IMR-90 (cell line): Measurements from ENCODE around the gene WDR74. TPM values are rescaled to one million over a fixed set of nuclear protein-coding genes. Genes with fewer than 3 reads are reported as not detected.

ENCODE experiments used
- ATAC-seq: fragments of 200-7000 bp; cut with Tn5 transposase; 2 replicates; pipeline ENCODE4 v1.9.1; 2020; ENCODE audit warnings: low read depth, mild to moderate bottlenecking, moderate library complexity
- BruUV-seq: library from RNA; stranded (reverse); fragments of 400-500 nt; replicated peaks from 2 replicates; lab custom pipeline; 2021; lab: Mats Ljungman, UMichigan
- CTCF ChIA-PET: fragments of 300-600 bp; formaldehyde crosslinking; extraction: SDS; loops from one replicate; lab custom pipeline; 2021; ENCODE audit warnings: antibody characterized with exemption; lab: Yijun Ruan, JAX
- POLR2A ChIA-PET: fragments of 300-600 bp; sonication (Branson Sonifier 250); formaldehyde crosslinking; loops from one replicate; lab custom pipeline; 2022; ENCODE audit warnings: antibody characterized with exemption; ENCODE audit not compliant: unreplicated experiment; lab: Charles Lee
- DNase-seq: peaks from one replicate; pipeline ENCODE4 v3.0.0; 2013
- H2AFZ ChIP-seq: replicated peaks from 2 replicates; pipeline ENCODE3; 2013; ENCODE audit warnings: low read length, mild to moderate bottlenecking; ENCODE audit not compliant: poor library complexity
- H2AK5ac ChIP-seq: 2 replicates; pipeline ENCODE4 v1.6.1; 2013; ENCODE audit warnings: low read depth, low read length, inconsistent platforms
- H2AK9ac ChIP-seq: replicated peaks from 2 replicates; pipeline ENCODE3; 2013; ENCODE audit warnings: mild to moderate bottlenecking, low read depth, low read length, moderate library complexity; ENCODE audit not compliant: poor library complexity
- H2BK120ac ChIP-seq: 2 replicates; pipeline ENCODE4 v1.6.1; 2013; ENCODE audit warnings: low read depth, low read length, inconsistent platforms
- H2BK15ac ChIP-seq: 3 replicates; pipeline ENCODE4 v1.6.1; 2013; ENCODE audit warnings: low read depth, low read length, inconsistent platforms
- H2BK20ac ChIP-seq: 2 replicates; pipeline ENCODE4 v1.6.1; 2013; ENCODE audit warnings: low read depth, mild to moderate bottlenecking, inconsistent platforms, low read length, moderate library complexity
- H2BK5ac ChIP-seq: 2 replicates; pipeline ENCODE4 v1.6.1; 2013; ENCODE audit warnings: mild to moderate bottlenecking, low read depth, low read length, inconsistent platforms; ENCODE audit not compliant: poor library complexity, severe bottlenecking
- H3K14ac ChIP-seq: replicated peaks from 2 replicates; pipeline ENCODE4 v1.6.1; 2013; ENCODE audit warnings: low read depth, low read length, inconsistent platforms
- H3K18ac ChIP-seq: 2 replicates; pipeline ENCODE4 v1.6.1; 2013; ENCODE audit warnings: low read depth, low read length, control low read depth
- H3K23ac ChIP-seq: 2 replicates; pipeline ENCODE4 v1.6.1; 2013; ENCODE audit warnings: low read depth, low read length, inconsistent platforms
- H3K27ac ChIP-seq: 2 replicates; pipeline ENCODE4 v1.5.1; 2013; ENCODE audit warnings: mild to moderate bottlenecking, control low read depth, low read length; ENCODE audit not compliant: insufficient read depth
- H3K27me3 ChIP-seq: 2 replicates; pipeline ENCODE4 v1.6.1; 2013; ENCODE audit warnings: low read length; ENCODE audit not compliant: control insufficient read depth, insufficient read depth
- H3K36me3 ChIP-seq: 2 replicates; pipeline ENCODE4 v1.6.1; 2013; ENCODE audit warnings: low read length, mixed read lengths; ENCODE audit not compliant: control insufficient read depth, insufficient read depth
- H3K4ac ChIP-seq: 2 replicates; pipeline ENCODE4 v1.6.1; 2013; ENCODE audit warnings: low read depth, low read length, inconsistent platforms
- H3K4me1 ChIP-seq: 2 replicates; pipeline ENCODE4 v1.6.1; 2013; ENCODE audit warnings: low read length, mixed read lengths; ENCODE audit not compliant: control insufficient read depth, insufficient read depth
- H3K4me2 ChIP-seq: 2 replicates; pipeline ENCODE4 v1.6.1; 2013; ENCODE audit warnings: low read depth, mild to moderate bottlenecking, control low read depth, low read length, moderate library complexity
- H3K4me3 ChIP-seq: 2 replicates; pipeline ENCODE4 v1.5.1; 2013; ENCODE audit warnings: low read depth, mild to moderate bottlenecking, control low read depth, low read length, moderate library complexity; ENCODE audit not compliant: insufficient read depth
- H3K56ac ChIP-seq: 2 replicates; pipeline ENCODE4 v1.6.1; 2013; ENCODE audit warnings: low read length, inconsistent platforms; ENCODE audit not compliant: insufficient read depth; ENCODE audit errors: extremely low read depth
- H3K79me1 ChIP-seq, 2 experiments: 2 replicates each; pipeline ENCODE4 v1.6.1; 2013; ENCODE audit warnings: low read length in 2 of 2, inconsistent platforms in 1 of 2, low read depth in 1 of 2
- H3K9ac ChIP-seq: 2 replicates; pipeline ENCODE4 v1.6.1; 2013; ENCODE audit warnings: low read depth, low read length, control low read depth
- H3K9me1 ChIP-seq: 2 replicates; pipeline ENCODE4 v1.6.1; 2013; ENCODE audit warnings: low read length, inconsistent platforms; ENCODE audit not compliant: insufficient read depth
- H3K9me3 ChIP-seq: 2 replicates; pipeline ENCODE4 v1.6.1; 2013; ENCODE audit warnings: low read length; ENCODE audit not compliant: control insufficient read depth, insufficient read depth
- H4K20me1 ChIP-seq: 2 replicates; pipeline ENCODE4 v1.6.1; 2013; ENCODE audit warnings: low read length, inconsistent platforms; ENCODE audit not compliant: insufficient read depth
- H4K5ac ChIP-seq: 2 replicates; pipeline ENCODE4 v1.6.1; 2013; ENCODE audit warnings: mild to moderate bottlenecking, low read depth, low read length, control low read depth
- H4K8ac ChIP-seq, 2 experiments: 2 replicates each; pipeline ENCODE4 v1.6.1; 2013; ENCODE audit warnings: low read depth in 2 of 2, low read length in 2 of 2, control low read depth in 1 of 2, inconsistent platforms in 1 of 2
- H4K91ac ChIP-seq: 2 replicates; pipeline ENCODE4 v1.6.1; 2013; ENCODE audit warnings: low read depth, low read length, inconsistent platforms; ENCODE audit not compliant: insufficient read depth
- CHD1 ChIP-seq: IDR thresholded peaks from 2 replicates; pipeline ENCODE4 v1.6.1; 2012; ENCODE audit warnings: low read depth, low read length, improper control_type of control experiment
- FOS ChIP-seq: fragments of 150-350 bp; IDR thresholded peaks from 2 replicates; pipeline ENCODE4 v1.6.1; 2016; ENCODE audit warnings: low read depth, low read length
- MAFK ChIP-seq: IDR thresholded peaks from 2 replicates; pipeline ENCODE4 v1.6.1; 2012; ENCODE audit warnings: low read depth, low read length, improper control_type of control experiment
- MAZ ChIP-seq: IDR thresholded peaks from 2 replicates; pipeline ENCODE4 v1.6.1; 2012; ENCODE audit warnings: low read depth, mild to moderate bottlenecking, low read length, improper control_type of control experiment, moderate library complexity, borderline replicate concordance
- MXI1 ChIP-seq: IDR thresholded peaks from 2 replicates; pipeline ENCODE4 v1.6.1; 2012; ENCODE audit warnings: low read depth, mild to moderate bottlenecking, low read length, moderate library complexity, borderline replicate concordance
- NFE2L2 ChIP-seq: fragments of 150-350 bp; IDR thresholded peaks from 2 replicates; pipeline ENCODE4 v1.6.1; 2016; ENCODE audit warnings: low read depth, mild to moderate bottlenecking, low read length
- POLR2A ChIP-seq: IDR thresholded peaks from 2 replicates; pipeline ENCODE4 v1.6.1; 2012; ENCODE audit warnings: mild to moderate bottlenecking, low read depth, low read length
- RAD21 ChIP-seq: IDR thresholded peaks from 2 replicates; pipeline ENCODE4 v1.6.1; 2012; ENCODE audit warnings: low read length, improper control_type of control experiment
- RFX5 ChIP-seq: IDR thresholded peaks from 2 replicates; pipeline ENCODE4 v1.8.0; 2012; ENCODE audit warnings: low read depth, mild to moderate bottlenecking, low read length, moderate library complexity
- SMC3 ChIP-seq: fragments of 150-350 bp; IDR thresholded peaks from 2 replicates; pipeline ENCODE4 v1.6.1; 2016; ENCODE audit warnings: low read depth, mild to moderate bottlenecking, antibody characterized with exemption, low read length, moderate library complexity
- WGBS, 2 experiments: methylation state at CpG; one replicate each; pipeline versions ENCODE4 v1.1.5 to v1.1.7; 2013; ENCODE audit warnings: missing lambda C conversion rate in 2 of 2; ENCODE audit not compliant: insufficient read length in 1 of 2; ENCODE audit errors: extremely low coverage in 2 of 2; 5-methylcytosine and 5-hydroxymethylcytosine counted together
- dilution Hi-C: fragments of 300-500 bp; cut with HindIII; formaldehyde crosslinking; loops from one replicate; pipeline ENCODE4 v1.14.3; 2018; ENCODE audit warnings: low sequenced_read_pairs; ENCODE audit not compliant: unreplicated experiment
- in situ Hi-C: fragments of 300-500 bp; cut with MboI; formaldehyde crosslinking; loops from 3 replicates; pipeline ENCODE4 v1.14.3; 2019; ENCODE audit warnings: low sequenced_read_pairs, inconsistent platforms, mixed read lengths
- intact Hi-C: fragments of 100-400 bp; cut with micrococcal nuclease; formaldehyde crosslinking; loops from 2 replicates; pipeline ENCODE4 v1.10.0; 2022
- polyA plus RNA-seq, 3 experiments: library from polyadenylated mRNA; depleted of rRNA; stranded (reverse); fragments of >200 nt; gene quantifications; 2 replicates each; pipeline ENCODE4 v1.2.3, GENCODE V29; 2012; ENCODE audit warnings: low replicate concordance in 1 of 3
- total RNA-seq: library from RNA; depleted of rRNA; stranded (reverse); fragments of >200 nt; gene quantifications from 2 replicates; pipeline ENCODE4 v1.2.3, GENCODE V29; 2012
- TF ChIP-seq, protein P1 (sequence below): conservative IDR thresholded peaks from 2 replicates; pipeline ENCODE4 v1.5.1; 2012; ENCODE audit warnings: mild to moderate bottlenecking, low read depth, low read length, improper control_type of control experiment
- TF ChIP-seq, protein P2 (sequence below): fragments of 150-350 bp; IDR thresholded peaks from 2 replicates; pipeline ENCODE4 v1.6.1; 2017; ENCODE audit warnings: mild to moderate bottlenecking, antibody characterized with exemption, low read length, low read depth
- TF ChIP-seq, protein P3 (sequence below): fragments of 150-350 bp; IDR thresholded peaks from 2 replicates; pipeline ENCODE4 v1.6.1; 2016; ENCODE audit warnings: low read depth, mild to moderate bottlenecking, low read length, moderate library complexity, borderline replicate concordance

Gene WDR74
- total and polyA plus RNA-seq, 2 of the 4 experiments (the other 2 are of a cell fraction), result 38.4 to 44.3 TPM

DNA sequence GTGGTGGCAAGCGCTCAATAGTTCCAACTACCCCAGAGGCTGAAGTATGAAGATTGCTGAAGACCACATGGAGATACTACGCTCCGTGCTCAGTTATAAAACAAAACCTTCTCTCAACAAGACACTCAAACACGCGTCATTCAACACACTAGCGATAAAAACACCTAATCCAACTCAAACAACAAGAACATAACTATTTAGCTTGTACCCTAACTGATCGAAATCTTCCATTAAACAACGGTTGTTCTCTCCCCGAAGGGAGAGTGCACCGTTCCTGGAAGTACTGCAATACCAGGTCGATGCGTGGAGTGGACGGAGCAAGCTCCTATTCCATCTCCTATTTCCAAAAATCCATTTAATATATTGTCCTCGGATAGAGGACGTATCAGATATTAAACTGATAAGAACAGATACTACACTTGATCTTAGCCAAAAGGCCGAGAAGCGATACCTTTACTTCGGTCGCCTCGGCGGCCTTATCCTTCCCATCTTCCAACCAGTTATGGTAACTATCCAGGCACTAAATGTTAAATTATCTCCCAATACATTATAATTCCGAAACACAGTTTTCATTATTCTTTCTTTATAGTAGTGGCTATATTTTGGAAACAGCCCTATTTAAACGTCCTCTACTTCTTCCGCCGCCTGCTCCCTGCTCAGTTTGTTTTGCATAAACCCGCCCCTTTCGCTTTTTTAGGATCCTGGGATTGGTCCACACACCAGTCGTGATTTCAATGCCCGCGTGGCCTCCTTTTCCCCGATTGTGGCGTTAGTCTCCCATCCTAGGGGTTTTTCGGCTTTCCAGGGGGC is 2.2 kb upstream of the WDR74 start:
- peak overlapping the region; percentile 70 for H2AK9ac ChIP-seq
- TF ChIP-seq, protein P1, sequence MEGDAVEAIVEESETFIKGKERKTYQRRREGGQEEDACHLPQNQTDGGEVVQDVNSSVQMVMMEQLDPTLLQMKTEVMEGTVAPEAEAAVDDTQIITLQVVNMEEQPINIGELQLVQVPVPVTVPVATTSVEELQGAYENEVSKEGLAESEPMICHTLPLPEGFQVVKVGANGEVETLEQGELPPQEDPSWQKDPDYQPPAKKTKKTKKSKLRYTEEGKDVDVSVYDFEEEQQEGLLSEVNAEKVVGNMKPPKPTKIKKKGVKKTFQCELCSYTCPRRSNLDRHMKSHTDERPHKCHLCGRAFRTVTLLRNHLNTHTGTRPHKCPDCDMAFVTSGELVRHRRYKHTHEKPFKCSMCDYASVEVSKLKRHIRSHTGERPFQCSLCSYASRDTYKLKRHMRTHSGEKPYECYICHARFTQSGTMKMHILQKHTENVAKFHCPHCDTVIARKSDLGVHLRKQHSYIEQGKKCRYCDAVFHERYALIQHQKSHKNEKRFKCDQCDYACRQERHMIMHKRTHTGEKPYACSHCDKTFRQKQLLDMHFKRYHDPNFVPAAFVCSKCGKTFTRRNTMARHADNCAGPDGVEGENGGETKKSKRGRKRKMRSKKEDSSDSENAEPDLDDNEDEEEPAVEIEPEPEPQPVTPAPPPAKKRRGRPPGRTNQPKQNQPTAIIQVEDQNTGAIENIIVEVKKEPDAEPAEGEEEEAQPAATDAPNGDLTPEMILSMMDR, result no peak
- peak; percentile 99 for TF ChIP-seq POLR2A
- TF ChIP-seq MXI1, result peak; percentile 87
- TF ChIP-seq, protein P2, sequence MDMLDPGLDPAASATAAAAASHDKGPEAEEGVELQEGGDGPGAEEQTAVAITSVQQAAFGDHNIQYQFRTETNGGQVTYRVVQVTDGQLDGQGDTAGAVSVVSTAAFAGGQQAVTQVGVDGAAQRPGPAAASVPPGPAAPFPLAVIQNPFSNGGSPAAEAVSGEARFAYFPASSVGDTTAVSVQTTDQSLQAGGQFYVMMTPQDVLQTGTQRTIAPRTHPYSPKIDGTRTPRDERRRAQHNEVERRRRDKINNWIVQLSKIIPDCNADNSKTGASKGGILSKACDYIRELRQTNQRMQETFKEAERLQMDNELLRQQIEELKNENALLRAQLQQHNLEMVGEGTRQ, result peak; percentile 44
- peak; percentile 89 for TF ChIP-seq MAZ
- peak; percentile 55; the same call in 1 of the 2 replicates for TF ChIP-seq NFE2L2
- no peak for TF ChIP-seq FOS
- TF ChIP-seq RFX5, result no peak
- TF ChIP-seq, protein P3, sequence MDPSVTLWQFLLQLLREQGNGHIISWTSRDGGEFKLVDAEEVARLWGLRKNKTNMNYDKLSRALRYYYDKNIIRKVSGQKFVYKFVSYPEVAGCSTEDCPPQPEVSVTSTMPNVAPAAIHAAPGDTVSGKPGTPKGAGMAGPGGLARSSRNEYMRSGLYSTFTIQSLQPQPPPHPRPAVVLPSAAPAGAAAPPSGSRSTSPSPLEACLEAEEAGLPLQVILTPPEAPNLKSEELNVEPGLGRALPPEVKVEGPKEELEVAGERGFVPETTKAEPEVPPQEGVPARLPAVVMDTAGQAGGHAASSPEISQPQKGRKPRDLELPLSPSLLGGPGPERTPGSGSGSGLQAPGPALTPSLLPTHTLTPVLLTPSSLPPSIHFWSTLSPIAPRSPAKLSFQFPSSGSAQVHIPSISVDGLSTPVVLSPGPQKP, result no peak
- TF ChIP-seq SMC3, result no peak
- no peak for TF ChIP-seq MAFK
- TF ChIP-seq RAD21, result no peak
- peak; percentile 82; the same call in 1 of the 2 replicates for TF ChIP-seq CHD1
- peak overlapping the region; percentile 96 for H3K56ac ChIP-seq
- H2BK120ac ChIP-seq, result peak overlapping the region; percentile 80
- H3K4ac ChIP-seq, result peak overlapping the region; percentile 91
- H3K18ac ChIP-seq, result peak overlapping the region; percentile 87
- no peaks in the 10 kb centered on the region for H3K9me3 ChIP-seq
- H3K23ac ChIP-seq, result peak overlapping the region; percentile 92; the same call in 1 of the 2 replicates
- peak overlapping the region; percentile 86 for H3K9ac ChIP-seq
- TSS peak; percentile 99 for BruUV-seq
- H2BK15ac ChIP-seq, result peak overlapping the region; percentile 93; the same call in 1 of the 3 replicates
- WGBS, 2 experiments, result 0% methylated on average over 14 of the region's 33 CpGs; no CpG with 5 or more reads in 1 of the 2 experiments
- H3K9me1 ChIP-seq, result no peaks in the 10 kb centered on the region
- H3K4me2 ChIP-seq, result peak overlapping the region; percentile 81
- H3K27ac ChIP-seq, result peak overlapping the region; percentile 97
- DNase-seq (peak; percentile 100), ATAC-seq (peak; percentile 75)
- H2BK20ac ChIP-seq, result peak overlapping the region; percentile 77
- H2AK5ac ChIP-seq, result no peak overlapping the region; the same call in 1 of the 2 replicates
- in situ Hi-C loops (no loop called here), dilution Hi-C loops (no loop called here), intact Hi-C loops (loop anchor here (1.0 to 2.0 kb wide), 2 partner anchors 21 to 40 kb away; no protein-coding TSS in a partner anchor)
- H4K5ac ChIP-seq, result peak overlapping the region; percentile 97
- ChIA-PET CTCF (interaction anchor here (1.0 kb wide), 1 partner anchor 55 kb away, joined by 3 read pairs; no protein-coding TSS in a partner anchor), POLR2A (interaction anchor here (0.6 to 2.1 kb wide), 13 partner anchors 9 to 481 kb away, joined by 3 to 16 read pairs (median 6); partner anchors contain the start of genes HNRNPUL2, INTS5, SLC3A2 and STX5)
- H2BK5ac ChIP-seq, result peak overlapping the region; percentile 98
- no peaks in the 10 kb centered on the region; the same call in none of the 2 replicates for H4K20me1 ChIP-seq
- H3K4me1 ChIP-seq, result peaks cover 8% of the 10 kb centered on the region
- peaks cover 5 to 20% of the 10 kb centered on the region in 2 experiments; a peak in 1 of 4 replicates for H3K79me1 ChIP-seq
- H3K27me3 ChIP-seq, result no peaks in the 10 kb centered on the region
- H3K4me3 ChIP-seq, result peak overlapping the region; percentile 26
- H4K8ac ChIP-seq, result peak overlapping the region; percentile 98 to 99
- H3K36me3 ChIP-seq, result no peaks in the 10 kb centered on the region; the same call in 1 of the 2 replicates
- peak overlapping the region; percentile 92; the same call in 1 of the 2 replicates for H3K14ac ChIP-seq
- H4K91ac ChIP-seq, result peak overlapping the region; percentile 94
- H2AFZ ChIP-seq, result peak overlapping the region; percentile 84
